ENCODE data around the gene MLYCD.

MLYCD gene

DNA sequence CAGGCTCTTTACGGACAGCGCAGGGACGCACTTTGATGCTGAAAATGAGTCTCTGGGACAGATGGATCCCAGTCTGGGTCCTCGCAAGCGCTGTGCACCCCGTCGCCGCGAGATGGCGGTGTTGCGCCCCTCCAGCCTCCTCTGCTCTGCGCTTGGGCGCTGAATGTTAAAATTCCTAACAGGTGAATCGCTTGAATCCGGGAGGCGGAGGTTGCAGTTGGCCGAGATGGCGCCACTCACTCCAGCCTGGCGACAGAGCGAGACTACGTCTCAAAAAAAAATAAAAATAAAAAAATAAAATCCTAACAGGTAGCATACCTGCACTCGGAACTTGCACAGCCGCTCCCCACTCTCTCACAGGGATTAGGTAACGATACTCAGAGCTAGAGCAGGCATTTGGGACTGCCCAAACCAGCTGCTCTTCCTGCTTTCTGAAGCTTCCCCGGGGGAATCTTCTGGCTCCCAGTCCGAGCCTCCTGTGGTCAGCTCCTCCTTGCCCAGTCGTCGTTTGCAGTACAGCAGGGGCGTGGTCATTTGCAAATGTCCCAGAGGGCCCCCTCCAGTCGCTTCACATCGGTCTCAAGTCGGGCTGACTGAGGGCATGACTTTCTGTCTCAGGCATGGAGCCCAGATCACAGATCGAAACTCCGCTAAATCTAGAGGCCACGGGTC lies 27.9 kb downstream of the MLYCD start:
- DNase-seq (ENCODE audit: low read depth, low spot score) = peak; percentile 62
- in situ Hi-C loops (cut with HindIII; ENCODE audit: low sequenced_read_pairs) = no loop called here
- H3K4me3 ChIP-seq (ENCODE audit: low read depth, low read length) = peak overlapping the region; percentile 5
- TF ChIP-seq, protein P1, sequence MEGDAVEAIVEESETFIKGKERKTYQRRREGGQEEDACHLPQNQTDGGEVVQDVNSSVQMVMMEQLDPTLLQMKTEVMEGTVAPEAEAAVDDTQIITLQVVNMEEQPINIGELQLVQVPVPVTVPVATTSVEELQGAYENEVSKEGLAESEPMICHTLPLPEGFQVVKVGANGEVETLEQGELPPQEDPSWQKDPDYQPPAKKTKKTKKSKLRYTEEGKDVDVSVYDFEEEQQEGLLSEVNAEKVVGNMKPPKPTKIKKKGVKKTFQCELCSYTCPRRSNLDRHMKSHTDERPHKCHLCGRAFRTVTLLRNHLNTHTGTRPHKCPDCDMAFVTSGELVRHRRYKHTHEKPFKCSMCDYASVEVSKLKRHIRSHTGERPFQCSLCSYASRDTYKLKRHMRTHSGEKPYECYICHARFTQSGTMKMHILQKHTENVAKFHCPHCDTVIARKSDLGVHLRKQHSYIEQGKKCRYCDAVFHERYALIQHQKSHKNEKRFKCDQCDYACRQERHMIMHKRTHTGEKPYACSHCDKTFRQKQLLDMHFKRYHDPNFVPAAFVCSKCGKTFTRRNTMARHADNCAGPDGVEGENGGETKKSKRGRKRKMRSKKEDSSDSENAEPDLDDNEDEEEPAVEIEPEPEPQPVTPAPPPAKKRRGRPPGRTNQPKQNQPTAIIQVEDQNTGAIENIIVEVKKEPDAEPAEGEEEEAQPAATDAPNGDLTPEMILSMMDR (IDR thresholded peaks at IDR 0.05; ENCODE audit: low read depth, low read length) = peak; percentile 99

DNA sequence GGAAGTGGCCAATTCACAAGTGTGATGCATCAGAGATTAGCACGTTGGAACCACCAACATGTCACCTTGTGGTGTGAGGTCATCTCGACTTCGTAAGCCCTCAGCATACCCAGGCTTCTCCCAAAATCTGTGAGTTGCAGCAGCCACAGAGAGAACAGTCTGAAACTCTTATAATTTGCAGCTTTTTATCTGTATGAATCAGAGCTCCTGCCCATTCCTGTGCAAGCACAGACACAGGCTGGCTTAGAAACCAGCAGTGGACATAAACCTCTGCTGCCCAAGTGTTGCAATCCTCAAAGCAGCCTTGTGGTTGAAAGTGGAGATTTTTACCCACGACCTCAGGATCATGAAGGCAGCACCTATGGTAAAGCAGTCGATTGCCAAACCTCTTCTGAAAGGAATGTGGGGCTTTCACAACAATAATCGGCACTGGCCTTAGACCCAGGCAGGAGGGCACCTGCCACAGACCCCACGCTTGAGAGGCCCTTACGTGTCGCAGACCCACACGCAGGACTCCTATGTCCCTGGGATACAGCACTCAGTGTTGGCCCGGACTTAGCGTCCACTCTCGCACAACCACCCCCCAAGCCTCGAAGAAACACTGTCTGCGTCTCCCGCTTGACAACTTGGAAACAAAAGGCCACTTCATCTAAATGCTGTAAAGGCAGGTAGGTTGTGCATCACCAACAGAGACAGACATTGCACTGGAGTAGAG lies 29.6 kb downstream of the MLYCD start:
- in situ Hi-C loops (cut with HindIII; ENCODE audit: low sequenced_read_pairs) = no loop called here
- H3K4me3 ChIP-seq (ENCODE audit: low read depth, low read length) = no peak overlapping the region
- peak; percentile 47 for DNase-seq (ENCODE audit: low read depth, low spot score)
- TF ChIP-seq, protein P1 (IDR thresholded peaks at IDR 0.05; ENCODE audit: low read depth, low read length) = no peak

DNA sequence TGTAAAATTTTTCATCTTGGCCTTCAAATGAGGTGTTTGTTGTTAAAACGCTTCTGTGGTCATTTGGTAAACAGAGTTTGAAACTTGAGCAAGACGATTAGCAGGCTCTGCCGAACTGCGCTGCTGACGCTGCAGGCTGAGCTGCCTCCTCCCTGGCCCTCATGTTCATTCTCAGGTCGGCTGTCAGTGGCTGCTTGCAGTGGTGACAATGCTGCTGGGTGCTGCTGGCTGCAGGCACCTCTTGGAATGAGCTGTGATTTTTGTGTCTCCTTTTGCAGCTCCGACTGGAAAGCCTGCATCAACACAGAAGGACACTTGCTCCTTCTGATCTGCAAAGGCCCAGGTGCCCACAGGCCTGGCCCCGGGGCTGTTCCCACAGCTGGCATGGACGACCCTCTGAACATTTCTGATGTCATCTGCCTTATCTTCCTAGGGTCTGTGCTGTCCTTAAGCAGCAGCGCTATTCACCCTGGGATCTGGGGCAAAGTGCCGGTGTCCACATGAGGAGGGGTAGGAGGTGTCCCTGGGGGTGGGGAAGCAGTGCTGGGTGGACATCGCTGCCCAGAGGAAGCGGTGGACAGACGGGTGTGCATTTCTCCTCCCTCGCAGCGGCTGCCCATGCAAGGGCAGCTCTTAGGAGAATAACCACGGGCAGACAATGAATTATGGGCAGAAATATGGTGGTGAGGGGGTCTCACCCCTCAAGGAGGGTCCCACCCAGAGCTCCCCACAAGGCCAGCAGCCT lies 31.1 kb downstream of the MLYCD start:
- H3K4me3 ChIP-seq (ENCODE audit: low read depth, low read length) = no peak overlapping the region
- TF ChIP-seq, protein P1 (IDR thresholded peaks at IDR 0.05; ENCODE audit: low read depth, low read length) = no peak
- in situ Hi-C loops (cut with HindIII; ENCODE audit: low sequenced_read_pairs) = no loop called here
- no peak for DNase-seq (ENCODE audit: low read depth, low spot score)

DNA sequence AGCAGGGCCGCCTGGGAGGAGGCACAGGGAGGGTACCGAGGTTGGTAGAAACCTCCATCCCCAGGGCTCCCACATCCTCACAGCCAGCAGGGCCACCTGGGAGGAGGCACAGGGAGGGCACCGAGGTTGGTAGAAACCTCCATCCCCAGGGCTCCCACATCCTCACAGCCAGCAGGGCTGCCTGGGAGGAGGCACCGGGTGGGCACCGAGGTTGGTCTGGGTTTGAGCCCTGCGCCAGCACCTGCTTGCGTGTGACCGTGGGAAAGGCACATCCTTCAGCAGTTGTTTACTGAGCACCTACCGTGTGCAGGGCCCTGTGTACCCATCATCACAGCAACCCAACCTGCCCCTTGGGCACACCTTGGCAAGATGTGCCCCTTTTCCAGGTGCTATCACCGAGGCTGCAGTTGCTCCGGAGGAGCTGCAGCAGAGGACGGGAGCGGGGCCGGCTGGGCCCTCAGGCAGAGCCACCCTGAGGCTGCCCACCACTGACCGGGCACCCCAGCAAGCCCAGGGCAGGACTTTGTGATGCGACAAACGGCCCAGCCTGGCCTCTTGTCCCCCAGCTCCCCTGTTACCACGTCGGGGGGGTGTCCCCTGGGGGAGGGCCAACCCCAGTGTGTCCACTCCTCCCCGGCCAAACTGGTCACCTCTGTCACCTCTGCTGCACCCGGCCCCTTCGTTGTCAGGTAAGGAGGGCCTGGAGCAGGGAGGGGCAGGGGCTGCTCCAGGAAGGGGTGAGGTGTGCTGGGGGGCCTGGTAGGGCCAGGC lies 32.0 kb downstream of the MLYCD start:
- H3K4me3 ChIP-seq (ENCODE audit: low read depth, low read length) = no peak overlapping the region
- TF ChIP-seq, protein P1 (IDR thresholded peaks at IDR 0.05; ENCODE audit: low read depth, low read length) = no peak
- no peak for DNase-seq (ENCODE audit: low read depth, low spot score)
- in situ Hi-C loops (cut with HindIII; ENCODE audit: low sequenced_read_pairs) = no loop called here

DNA sequence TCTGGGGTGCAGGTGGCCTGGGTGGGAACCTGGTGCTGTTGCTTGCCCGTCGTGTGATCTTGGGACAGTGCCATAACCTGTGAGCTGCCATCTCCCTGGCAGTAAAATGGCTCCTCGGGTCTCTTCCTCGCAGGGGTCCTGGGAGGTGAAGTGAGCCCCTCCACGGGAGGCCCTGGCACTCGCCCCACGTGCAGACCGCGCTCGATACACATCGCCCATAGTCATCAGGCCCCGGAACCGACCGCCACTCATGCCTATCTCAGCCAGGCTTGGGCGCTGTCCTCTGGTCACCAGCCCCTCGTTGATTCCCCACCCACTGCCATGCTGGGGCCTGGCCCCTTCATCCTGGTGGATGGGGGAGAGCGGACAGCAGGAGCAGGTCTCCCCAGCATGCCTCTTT lies 32.6 kb downstream of the MLYCD start:
- no peak overlapping the region for H3K4me3 ChIP-seq (ENCODE audit: low read depth, low read length)
- in situ Hi-C loops (cut with HindIII; ENCODE audit: low sequenced_read_pairs) = no loop called here
- DNase-seq (ENCODE audit: low read depth, low spot score) = no peak
- TF ChIP-seq, protein P1 (IDR thresholded peaks at IDR 0.05; ENCODE audit: low read depth, low read length) = no peak

DNA sequence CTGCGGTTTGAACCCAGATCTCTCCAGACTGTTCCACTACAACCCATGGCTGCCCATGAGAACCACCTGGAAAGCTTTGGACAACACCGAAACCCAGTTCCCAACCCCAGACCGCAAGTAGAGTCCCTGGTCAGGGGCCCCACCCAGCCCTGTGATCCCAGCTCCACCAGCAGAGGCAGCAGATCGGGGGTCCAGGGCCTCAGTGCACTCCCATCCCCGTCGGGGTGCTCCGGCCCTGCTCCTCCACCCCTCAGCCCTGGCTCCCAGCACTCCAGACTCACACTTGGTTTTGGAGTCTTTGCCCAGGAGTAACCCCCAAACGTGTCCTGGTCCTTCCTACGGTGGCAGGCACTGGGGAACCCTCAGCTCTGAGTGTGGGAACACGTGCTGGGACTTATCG lies 33.4 kb downstream of the MLYCD start:
- in situ Hi-C loops (cut with HindIII; ENCODE audit: low sequenced_read_pairs) = no loop called here
- TF ChIP-seq, protein P1 (IDR thresholded peaks at IDR 0.05; ENCODE audit: low read depth, low read length) = no peak
- no peak for DNase-seq (ENCODE audit: low read depth, low spot score)
- H3K4me3 ChIP-seq (ENCODE audit: low read depth, low read length) = no peak overlapping the region

All from astrocyte of the spinal cord (primary cell).